HG03439 (cell line): ENCODE data around the gene ANKRD9.

ENCODE experiments used
- ATAC-seq: cut with Tn5 transposase; IDR thresholded peaks from one replicate; pipeline ENCODE4 v1.9.1; 2021; ENCODE audit warnings: mild to moderate bottlenecking, moderate library complexity; ENCODE audit not compliant: unreplicated experiment

Gene ANKRD9

GRCh38 chr14:102479777-102480176 is 29.8 kb downstream of the ANKRD9 start:
- no peak for ATAC-seq

GRCh38 chr14:102479107-102479506 is 30.5 kb downstream of the ANKRD9 start:
- ATAC-seq: no peak

GRCh38 chr14:102474934-102475333 is 34.6 kb downstream of the ANKRD9 start:
- no peak for ATAC-seq

GRCh38 chr14:102473559-102473958 is 36.0 kb downstream of the ANKRD9 start:
- ATAC-seq: no peak

- no peak for ATAC-seq
Measured at GRCh38 chr14:102472791-102473150, 36.8 kb downstream of the ANKRD9 start.

- ATAC-seq: no peak
Measured at GRCh38 chr14:102471921-102472790, 37.4 kb downstream of the ANKRD9 start.

- no peak for ATAC-seq
Measured at GRCh38 chr14:102469261-102469660, 40.3 kb downstream of the ANKRD9 start.

- no peak for ATAC-seq
Measured at GRCh38 chr14:102464846-102465341, 44.7 kb downstream of the ANKRD9 start.

- ATAC-seq: no peak
Measured at GRCh38 chr14:102464006-102464405, 45.6 kb downstream of the ANKRD9 start.

GRCh38 chr14:102462391-102462790 is 47.2 kb downstream of the ANKRD9 start:
- ATAC-seq: no peak

GRCh38 chr14:102461490-102462338 is 47.9 kb downstream of the ANKRD9 start:
- ATAC-seq: no peak

- no peak for ATAC-seq
Measured at GRCh38 chr14:102457509-102457908, 52.1 kb downstream of the ANKRD9 start.

GRCh38 chr14:102454711-102455110 is 54.9 kb downstream of the ANKRD9 start:
- ATAC-seq: no peak

GRCh38 chr14:102452302-102452701 is 57.3 kb downstream of the ANKRD9 start:
- ATAC-seq: no peak
